GM21515 (cell line): ENCODE results near the gene KCNE1.
A peak's percentile ranks its signal among the peaks of the same experiment; 100 is the strongest.
"Not testable (repeated sequence)": the region's sequence is repeated elsewhere in the genome, so short reads cannot be mapped to it uniquely, and the experiment has no call there.

Source experiments
- ATAC-seq: cut with Tn5 transposase; IDR thresholded peaks from one replicate; pipeline ENCODE4 v1.9.1; 2021; ENCODE audit not compliant: unreplicated experiment

Gene KCNE1

DNA sequence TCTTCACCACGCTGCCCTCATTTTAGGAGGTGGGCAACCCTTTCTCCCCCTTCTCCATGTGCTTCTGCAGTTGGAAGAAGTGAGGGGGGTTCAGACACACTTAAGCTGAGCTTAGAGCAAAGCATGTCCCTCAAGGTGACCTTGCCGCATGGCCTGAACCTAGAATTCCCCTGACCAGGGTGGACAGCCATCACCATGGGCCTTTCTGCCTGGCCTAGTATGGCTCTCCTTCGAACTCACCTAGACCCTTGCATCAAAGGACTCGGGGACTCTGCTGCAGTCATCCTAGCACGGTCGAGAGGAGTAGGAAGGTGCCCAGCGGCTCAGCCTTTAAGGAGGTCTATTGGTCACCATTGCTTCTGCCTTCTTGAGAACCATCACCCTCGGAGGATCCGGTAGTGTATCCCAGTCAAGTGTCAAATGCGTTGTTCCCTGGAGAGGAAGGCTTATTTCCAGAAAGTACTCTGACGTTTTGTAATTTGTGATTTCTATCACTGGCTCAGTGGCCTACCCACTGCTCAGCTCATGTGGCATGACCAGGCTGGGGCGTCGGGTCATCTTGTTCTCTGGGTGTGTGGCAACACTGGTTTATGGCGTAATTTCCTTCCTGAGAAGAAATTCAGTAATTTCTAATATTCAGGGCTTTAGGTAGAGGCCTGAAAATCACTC lies at the start of gene KCNE1:
Gene KCNE1 (minus strand): TSS at position 424 of the 669 bp plus-strand sequence. CDS start 62,576 bp downstream, outside the sequence.
- ATAC-seq, result no peak

DNA sequence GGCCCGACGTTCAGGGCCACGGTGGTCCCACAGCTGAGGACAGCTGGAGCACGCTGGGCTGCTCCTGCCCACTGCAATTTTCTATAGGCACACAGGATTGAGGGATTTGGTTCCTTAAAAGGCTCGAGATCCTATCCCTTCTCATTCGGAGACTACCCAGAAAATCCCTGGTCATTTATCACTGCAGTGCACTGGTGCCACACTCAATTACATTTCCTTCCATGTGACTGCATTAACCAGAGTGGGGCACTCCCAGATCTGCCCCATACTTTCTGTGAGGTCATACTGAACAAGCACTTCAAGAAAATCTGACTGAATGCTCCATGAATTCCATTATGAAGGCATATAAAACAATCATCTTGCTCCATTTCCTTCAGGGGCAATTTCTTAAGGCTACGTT lies 49.8 kb upstream of the KCNE1 start:
- ATAC-seq, result no peak

DNA sequence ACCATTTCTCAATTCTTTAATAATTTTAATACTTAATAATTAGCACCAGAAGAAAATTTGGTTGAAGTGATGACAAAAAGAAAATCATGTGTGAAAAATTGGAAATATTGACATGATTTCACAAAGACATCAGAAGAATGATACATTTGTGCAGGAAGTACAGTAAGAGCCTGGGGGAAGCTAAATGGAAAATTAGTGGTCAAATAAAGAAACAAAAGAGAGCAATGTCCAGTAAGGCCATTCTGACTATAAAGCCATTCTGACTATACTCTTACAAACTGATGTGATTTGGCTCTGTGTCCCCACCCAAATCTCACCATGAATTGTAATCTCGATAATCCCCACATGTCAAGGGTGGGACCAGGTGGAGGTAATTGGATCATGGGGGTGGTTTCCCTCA lies 48.6 kb upstream of the KCNE1 start:
- ATAC-seq, result no peak

DNA sequence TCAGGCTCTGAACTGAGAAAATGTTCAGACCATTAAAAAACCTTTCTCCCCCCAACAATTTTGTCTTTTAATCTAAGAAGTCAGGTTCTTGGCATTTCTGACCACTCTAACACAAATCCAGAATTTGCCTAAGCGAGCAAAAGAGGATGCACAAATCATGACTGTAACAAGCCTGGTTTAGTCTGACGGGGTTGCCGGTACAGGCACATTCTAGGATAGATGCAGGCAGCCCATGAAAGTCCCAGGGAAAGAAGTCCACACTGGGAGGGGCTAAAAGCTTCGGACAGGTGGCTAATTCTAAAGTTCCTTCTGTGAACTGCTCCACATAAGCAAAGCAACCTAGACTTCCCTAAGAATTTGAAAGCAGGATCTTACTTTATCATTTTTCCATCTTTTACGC lies 48.0 kb upstream of the KCNE1 start:
- ATAC-seq, result no peak

DNA sequence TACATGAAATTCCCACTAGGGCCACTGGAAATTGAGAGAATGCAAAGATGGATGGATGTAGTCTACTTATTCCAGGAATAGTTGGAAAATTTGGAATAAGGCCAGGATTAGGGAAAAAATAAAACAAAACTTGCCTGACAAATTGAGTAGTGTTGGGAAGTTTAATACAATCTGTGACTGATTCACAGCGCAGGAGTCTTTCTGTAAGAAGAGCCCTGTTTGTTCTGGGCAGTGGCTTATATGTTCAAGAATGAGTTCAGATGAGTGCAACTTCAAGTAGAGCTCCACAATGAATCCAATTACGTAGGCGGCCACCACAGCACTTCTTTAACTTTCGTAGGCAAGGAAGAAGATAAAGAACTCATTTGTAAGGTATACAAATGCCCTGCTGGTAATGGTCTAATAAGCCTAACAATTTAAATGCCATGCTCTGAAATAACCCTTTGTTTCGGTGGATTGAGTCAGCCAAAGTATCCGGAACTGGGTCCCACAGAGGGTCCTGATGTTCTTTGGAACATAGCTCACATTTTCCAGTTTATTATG lies 47.1 kb upstream of the KCNE1 start:
- no peak for ATAC-seq

DNA sequence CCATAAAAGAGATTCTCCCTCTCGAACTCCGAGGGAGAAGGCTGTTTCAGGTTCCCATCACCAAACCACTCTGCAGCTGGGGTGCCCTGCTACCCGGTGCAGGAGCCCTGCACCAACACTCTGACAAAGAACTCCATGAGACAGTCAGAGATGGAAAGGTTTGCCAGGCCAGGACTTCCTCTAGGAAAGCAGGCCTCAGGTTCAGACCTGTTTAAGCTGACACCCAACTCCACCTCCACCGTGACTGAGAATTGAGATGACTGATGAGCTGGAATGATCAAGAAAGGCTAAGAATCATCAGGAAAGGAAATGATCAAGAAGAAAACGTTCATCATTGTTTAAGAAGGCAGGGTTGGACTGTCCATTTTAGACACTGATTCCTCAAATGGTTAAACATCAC lies 46.2 kb upstream of the KCNE1 start:
- ATAC-seq, result no peak

DNA sequence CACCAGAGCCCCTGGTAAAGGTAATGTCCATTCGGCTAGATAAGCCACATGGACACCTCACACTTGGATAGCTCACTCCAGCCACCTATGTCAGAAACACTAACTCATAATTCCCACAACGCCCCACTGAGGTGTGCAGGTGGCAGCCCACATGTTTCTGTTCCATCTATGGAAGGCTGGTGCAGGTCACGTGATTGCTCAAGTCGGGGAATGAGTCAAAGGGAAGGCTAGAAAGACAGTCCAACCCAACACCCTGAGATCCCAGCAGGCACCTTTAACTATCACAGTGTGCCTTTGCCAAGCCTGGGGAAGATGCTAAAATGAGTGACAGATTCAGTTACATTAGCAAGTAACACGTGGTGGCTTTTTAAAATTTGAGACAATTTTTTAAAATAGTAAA lies 45.3 kb upstream of the KCNE1 start:
- ATAC-seq, result no peak

DNA sequence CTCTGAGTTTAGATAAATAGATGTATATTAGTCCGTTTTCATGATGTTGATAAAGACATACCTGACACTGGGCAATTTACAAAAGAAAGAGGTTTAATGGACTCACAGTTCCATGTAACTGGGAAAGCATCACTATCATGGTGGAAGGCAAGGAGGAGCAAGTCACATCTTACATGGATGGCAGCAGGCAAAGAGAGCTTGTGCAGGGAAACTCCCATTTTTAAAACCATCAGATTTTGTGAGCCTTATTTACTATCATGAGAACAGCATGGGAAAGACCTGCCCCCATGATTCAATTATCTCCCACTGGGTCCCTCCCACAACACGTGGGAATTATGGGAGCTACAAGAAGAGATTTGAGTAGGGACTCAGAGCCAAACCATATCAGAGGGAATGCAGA lies 42.7 kb upstream of the KCNE1 start:
- not testable (repeated sequence) for ATAC-seq

DNA sequence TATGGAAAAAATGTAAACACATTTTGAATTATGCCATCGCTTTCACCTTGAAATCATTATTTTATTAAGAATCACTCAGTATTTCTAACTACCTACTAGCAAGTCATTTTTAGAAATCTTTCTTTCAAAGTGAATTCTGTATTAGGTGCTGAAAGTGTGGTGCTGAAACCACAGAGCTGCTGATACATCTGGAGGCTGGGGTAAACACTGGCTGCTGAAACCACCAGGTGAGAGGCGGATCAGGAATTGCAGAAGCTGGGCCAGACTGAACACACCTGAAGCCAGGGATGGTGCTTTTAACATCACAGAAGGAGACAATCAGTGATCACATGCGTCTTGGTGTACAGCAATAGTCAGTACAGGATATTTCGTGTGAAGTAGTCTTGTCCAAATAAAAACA lies 42.2 kb upstream of the KCNE1 start:
- no peak for ATAC-seq

DNA sequence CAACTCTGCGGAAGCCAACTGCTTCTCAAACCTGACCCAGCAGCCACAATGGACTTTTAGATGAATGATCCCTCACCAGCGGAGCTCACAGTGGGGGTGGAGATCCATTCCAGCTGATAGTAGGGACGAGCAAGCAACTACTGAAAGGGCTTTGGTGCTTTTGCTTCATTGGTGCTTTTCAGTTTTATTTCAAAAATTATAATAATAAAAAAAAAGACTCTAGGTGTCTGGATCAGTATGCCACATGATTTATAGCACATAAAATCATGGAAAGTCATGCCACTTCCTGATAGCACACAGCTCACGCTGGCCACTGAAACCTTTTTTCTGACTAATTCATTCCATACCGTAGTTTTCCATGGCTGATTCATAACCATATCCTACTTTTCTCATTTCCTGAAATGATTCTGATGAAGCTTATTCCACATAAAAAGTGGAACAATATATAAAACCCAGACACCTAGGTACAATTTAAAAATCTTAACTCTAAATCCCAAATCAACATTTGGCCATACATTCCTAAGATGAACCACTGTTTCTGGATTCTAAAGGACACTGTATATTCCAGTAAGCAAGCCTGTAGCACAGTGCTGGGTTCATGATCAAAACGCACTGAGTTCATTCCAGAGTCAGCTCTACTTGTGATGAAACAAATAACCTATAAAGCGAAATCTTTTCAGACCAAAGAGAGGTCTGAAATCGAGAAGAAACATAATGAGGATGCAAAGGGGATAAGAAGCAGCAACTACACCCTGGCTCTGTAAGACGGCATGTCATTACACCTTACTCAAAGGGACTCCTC lies 41.3 kb upstream of the KCNE1 start:
- ATAC-seq, result no peak

DNA sequence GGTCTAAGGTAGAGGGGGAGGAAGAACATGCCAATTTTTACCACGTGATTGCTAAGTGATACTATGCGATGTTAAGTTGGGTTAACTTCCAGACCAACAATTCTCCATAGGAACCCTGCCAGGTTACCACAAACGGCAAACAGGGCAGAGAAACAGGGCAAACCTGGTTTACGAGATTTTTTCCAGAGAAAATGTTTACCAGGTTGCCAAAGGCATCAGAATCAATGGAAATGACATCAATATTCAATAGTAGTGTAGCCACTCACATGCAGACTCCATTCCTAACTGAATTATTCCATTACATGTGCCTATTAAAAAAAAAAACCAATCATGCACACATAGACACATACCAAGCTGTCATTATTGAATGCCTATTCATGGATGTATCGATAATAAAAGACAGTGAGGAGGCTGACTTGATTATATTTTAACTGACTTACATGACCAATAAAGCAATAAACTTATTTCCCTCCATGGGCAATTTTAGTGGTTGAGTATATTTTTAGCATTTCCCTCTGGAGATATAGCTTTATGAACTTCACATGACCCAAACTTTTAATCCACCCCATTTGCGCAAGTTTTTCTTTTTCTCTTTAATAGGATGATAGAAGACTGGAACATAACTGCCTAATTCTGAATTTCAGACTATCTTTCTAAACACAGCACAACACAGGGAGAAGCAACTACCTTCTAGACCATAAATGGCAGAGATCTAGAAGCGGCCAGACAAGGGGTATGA lies 40.5 kb upstream of the KCNE1 start:
- ATAC-seq, result no peak

DNA sequence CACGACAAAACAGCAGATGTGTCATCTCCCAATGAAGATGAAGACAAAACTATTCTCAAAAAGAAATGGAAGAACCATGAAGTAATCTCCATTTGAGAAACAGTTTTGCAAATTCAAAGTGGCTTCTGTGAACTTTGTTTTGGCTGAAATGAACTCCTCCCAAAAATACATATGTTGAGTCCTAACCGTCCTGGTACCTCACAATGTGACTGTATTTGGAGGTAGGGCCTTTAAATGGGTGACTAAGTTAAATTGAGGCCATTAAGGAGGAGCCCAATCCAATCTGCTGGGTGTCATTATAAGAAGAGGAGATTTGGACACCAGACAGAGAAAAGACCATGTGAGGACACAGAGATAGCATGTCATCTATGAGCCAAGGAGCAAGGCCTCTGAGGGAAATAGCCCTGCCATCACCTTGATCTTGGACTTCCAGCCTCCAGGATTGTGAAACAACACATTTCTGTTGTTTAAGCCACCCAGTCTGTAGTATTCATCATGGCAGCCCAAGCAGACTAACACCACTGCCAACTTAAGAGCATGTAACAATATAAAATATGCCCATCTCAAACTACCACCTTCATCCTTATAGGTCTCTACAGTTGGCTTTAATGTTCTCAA lies 38.3 kb upstream of the KCNE1 start:
- no peak for ATAC-seq

DNA sequence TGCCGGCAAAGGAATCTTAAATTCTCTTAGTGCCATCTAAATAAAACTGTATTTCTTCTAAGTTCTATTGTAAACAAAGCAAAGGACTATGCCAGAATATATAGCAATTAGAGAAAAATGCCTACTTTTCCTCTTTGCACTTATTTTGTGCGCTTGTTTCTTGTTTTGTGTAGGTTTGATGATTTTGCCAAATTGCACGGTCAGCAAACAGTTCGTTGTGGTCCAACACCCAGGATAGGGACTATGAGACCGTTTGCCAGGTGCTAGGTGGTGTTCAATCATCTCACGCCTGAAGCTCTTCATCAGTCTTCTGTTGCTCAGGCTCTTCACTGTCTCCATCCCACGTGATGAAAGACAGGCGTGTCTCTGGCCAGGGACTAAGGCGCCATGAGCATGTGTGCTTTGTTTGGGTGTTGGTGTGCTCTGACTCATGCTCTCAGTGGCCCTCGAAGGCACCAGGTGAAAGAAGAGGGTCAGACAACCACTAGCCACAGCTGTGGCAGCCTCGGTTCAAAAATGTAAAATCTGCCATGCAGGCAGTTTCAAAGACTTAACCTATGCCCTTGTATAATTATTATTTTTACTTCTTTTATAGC lies 36.9 kb upstream of the KCNE1 start:
- no peak for ATAC-seq

DNA sequence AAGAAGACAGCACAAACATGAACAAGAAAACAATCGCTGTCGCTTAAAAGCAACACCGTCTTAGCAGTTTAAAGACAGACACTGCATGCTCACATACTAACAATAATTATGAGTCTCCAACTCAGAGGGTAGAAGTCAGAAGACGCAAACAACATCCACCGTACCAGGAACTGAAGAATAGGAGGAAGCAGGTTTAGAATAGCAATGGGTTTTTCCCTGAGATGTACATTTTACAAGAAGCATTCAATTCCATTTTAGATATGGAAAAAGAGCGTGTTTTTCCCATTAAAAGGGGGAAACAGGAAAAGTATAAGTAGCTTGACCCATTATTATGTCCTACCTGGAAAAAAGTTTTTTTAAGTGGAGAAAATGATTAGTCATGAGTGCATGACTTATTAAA lies 34.5 kb upstream of the KCNE1 start:
- ATAC-seq, result no peak

DNA sequence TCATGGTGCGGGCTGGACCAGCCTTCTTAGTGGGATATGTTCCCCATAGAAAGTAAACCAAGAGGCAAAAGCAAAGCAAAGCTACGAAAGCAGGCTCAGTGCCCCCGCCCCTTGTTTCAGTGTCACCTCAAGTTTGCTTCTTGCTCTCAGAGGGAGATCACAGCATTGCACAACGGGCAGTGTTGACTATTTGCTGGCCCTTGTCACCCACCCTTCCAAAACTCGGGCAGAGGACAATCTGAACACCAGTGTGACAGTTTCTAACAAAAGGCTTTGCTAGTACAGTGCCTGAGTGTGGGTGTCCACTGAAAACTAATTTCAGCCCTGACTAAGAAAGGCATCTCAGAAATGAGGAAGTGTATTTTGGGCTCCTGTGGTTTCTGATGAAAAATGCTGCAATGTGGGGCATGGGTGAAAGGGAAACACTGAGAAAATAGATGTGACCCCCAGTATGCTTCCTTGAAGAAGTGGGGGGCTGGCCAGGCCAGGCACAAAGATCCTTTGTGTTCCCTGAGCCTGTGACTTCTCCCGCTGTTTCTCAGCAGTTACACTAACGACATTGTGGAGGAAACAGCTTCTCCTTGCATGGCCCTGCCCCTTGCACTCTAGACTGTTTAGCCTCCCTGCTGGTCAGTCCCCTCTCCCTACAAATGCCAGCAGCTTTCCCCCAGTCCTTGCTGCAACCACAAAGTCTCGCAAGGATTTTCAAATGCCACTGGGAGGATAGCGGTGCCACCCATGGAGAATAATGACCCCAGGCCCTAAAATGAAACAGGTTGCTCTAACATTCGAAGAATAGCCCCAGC lies 33.3 kb upstream of the KCNE1 start:
- peak; percentile 87 for ATAC-seq

DNA sequence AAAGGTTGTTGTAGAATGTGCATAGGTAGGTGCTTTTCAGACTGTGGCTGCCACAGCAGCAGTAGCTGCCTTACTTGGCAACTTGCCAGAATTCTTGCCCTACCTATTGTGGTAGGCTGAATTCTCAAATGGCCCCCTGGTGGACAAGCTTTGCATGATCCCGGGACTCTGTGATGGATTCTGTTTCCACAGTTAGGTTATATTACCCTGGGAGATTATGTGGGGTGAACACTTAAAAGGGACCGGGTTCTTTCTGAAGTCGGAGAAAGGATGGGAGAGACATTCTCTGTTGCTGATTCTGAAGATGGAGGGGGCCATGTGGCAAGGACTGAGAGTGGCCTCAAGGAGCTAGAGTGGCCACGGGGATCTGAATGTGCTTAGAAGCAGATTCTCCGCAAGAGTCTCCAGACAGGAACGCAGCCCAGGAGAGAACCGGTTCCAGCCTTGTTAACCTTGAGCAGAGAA lies 32.1 kb upstream of the KCNE1 start:
- ATAC-seq, result no peak

DNA sequence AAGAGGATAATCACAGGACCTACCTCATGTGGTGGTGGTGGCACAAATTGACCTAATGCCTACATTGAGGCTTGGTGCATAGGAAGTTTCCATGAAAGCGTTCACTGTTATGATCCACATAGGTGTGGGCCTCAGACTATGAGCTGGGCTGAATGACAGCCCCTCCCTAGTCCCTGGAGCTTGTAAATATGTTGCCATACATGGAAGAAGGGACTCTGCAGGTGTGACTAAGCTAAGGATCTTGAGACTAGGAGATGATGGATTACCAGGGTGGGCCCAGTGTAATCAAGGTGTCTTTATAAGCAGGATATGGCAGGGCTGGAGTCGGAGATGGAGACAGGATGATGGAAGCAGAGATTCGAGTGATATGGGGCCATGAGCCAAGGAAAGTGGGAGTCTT lies 31.0 kb upstream of the KCNE1 start:
- ATAC-seq, result no peak

DNA sequence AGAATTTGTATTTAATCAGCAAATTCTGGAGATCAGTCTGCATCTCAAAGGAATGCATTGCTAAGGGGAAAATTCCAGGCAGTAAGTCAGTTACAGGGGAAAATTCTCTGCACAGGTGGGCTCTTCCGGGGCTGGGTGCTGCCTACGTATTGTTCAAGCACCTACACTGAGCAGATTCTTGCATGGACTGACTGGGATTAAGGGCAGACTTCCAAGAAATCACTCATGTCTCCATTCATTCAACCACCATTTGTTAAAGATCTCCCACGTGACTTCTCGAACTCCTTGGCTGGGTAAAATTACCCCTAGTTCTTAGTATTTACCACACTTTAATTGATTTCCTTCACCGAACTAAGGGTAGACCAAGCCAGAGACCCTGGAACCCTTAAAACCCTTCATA lies 28.2 kb upstream of the KCNE1 start:
- no peak for ATAC-seq

DNA sequence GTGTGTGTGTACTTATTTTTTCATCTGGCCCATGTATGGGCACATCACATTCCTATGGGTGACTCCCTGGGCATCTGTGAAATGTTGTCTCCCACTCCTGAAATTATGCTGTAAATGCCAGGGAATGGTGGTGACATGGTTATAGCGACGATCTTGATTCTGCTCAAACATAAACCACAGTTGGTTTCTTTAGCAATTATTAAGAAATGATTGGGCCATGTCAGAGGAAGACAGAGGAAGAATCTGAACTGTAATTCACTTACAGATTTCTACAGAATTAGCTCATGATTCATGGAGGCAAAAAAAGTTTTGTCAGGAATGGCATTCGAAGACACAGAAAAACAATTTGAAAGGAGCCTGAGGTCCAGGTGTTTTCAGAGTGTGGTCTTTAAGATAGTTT lies 25.8 kb upstream of the KCNE1 start:
- ATAC-seq, result no peak

DNA sequence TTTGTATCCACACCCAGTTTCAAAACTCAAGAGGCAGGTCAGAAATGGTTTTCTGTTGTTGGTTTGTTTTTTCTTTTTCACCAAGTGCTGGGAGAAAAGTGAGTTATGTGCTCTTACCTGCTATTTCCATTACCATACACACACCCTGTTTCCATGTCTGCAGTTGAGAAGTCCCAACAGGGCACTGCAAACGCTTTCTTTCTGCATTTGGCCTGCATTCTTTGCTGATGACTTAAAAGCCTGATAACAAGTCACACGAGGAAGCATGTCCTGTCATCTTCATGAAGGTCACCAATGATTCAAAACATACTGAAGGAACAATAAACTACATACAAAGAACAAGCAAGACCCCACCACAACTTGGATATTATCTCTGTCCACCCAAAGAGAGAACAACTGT lies 24.8 kb upstream of the KCNE1 start:
- no peak for ATAC-seq
